Cardiac muscle cell (in vitro differentiated cells and primary cell): ENCODE data around the gene ATP6V0E1. TPM values are rescaled to one million over a fixed set of nuclear protein-coding genes. Genes with fewer than 3 reads are reported as not detected.
"Not testable (repeated sequence)": the region's sequence is repeated elsewhere in the genome, so short reads cannot be mapped to it uniquely, and the experiment has no call there.

Source experiments
- DNase-seq, 2 donors: peaks; one replicate each; pipeline versions ENCODE4 v3.0.0 to v3.0.0-alpha.2; 2010 to 2017; ENCODE audit warnings: low read depth in 1 of 2, low spot score in 1 of 2
- H3K27ac ChIP-seq: fragments of 200-600 bp; sonication (generic); 2 replicates; pipeline ENCODE4 v1.5.1; 2016
- H3K27me3 ChIP-seq: fragments of 200-600 bp; sonication (generic); 2 replicates; pipeline ENCODE4 v1.6.0; 2016; ENCODE audit warnings: control low read depth
- H3K36me3 ChIP-seq: fragments of 200-600 bp; sonication (generic); 2 replicates; pipeline ENCODE4 v1.5.1; 2016; ENCODE audit warnings: control low read depth
- H3K4me1 ChIP-seq: fragments of 200-600 bp; sonication (generic); 2 replicates; pipeline ENCODE4 v1.8.1; 2017; ENCODE audit warnings: low read depth, mild to moderate bottlenecking, mixed run types
- H3K4me3 ChIP-seq: fragments of 200-600 bp; sonication (generic); 2 replicates; pipeline ENCODE4 v1.5.1; 2016; ENCODE audit warnings: mild to moderate bottlenecking
- H3K9me3 ChIP-seq: fragments of 200-600 bp; sonication (generic); 2 replicates; pipeline ENCODE4 v1.5.1; 2017; ENCODE audit warnings: low read depth, mild to moderate bottlenecking, control low read depth
- CTCF ChIP-seq: IDR thresholded peaks from 2 replicates; pipeline ENCODE4 v1.5.1; 2012; ENCODE audit warnings: low read depth, mild to moderate bottlenecking, low read length
- polyA plus RNA-seq: library from polyadenylated mRNA; unstranded; fragments of >200 nt; fragmentation: Nextera tagmentation; extraction: Ambion mirVana; gene quantifications from 2 replicates; pipeline ENCODE4 v1.2.1, GENCODE V29; 2016
- total RNA-seq: library from RNA; depleted of rRNA; stranded (reverse); fragments of >200 nt; gene quantifications from 2 replicates; pipeline ENCODE4 v1.2.3, GENCODE V29; 2016

The ATP6V0E1 gene
- total and polyA plus RNA-seq, 2 experiments from 2014 or later: 52.2 to 301 TPM

GRCh38 chr5:173045474-173045873 lies 61.9 kb downstream of the ATP6V0E1 start:
- Histone ChIP-seq H3K9me3 (no peaks in the 10 kb centered on the region), H3K36me3 (no peaks in the 10 kb centered on the region), H3K4me1 (peaks cover 6% of the 10 kb centered on the region), H3K27ac (no peak overlapping the region), H3K27me3 (no peaks in the 10 kb centered on the region), H3K4me3 (no peak overlapping the region)
- peak in 1 of 2 donors; percentile 16 for DNase-seq
- no peak for TF ChIP-seq CTCF

- H3K9me3 ChIP-seq, H3K36me3 ChIP-seq, H3K4me1 ChIP-seq, H3K27me3 ChIP-seq, H3K27ac ChIP-seq, DNase-seq, H3K4me3 ChIP-seq: not testable (repeated sequence)
Observed at GRCh38 chr5:173047096-173047837, 63.7 kb downstream of the ATP6V0E1 start.

GRCh38 chr5:173047838-173048105 lies 64.2 kb downstream of the ATP6V0E1 start:
- Histone ChIP-seq H3K27me3 (no peaks in the 10 kb centered on the region), H3K9me3 (no peaks in the 10 kb centered on the region), H3K4me1 (peaks cover 6% of the 10 kb centered on the region), H3K27ac (no peak overlapping the region), H3K4me3 (no peak overlapping the region), H3K36me3 (no peaks in the 10 kb centered on the region)
- no peak for DNase-seq
- TF ChIP-seq CTCF: no peak

- H3K27me3 ChIP-seq: no peaks in the 10 kb centered on the region
- DNase-seq: no peak
- H3K4me3 ChIP-seq: no peak overlapping the region
- no peak for TF ChIP-seq CTCF
- no peak overlapping the region for H3K27ac ChIP-seq
- no peaks in the 10 kb centered on the region for H3K9me3 ChIP-seq
- no peaks in the 10 kb centered on the region for H3K36me3 ChIP-seq
- H3K4me1 ChIP-seq: no peaks in the 10 kb centered on the region
Observed at GRCh38 chr5:173050791-173051190, 67.2 kb downstream of the ATP6V0E1 start.

- no peaks in the 10 kb centered on the region for H3K4me1 ChIP-seq
- TF ChIP-seq CTCF: no peak
- no peak for DNase-seq
- H3K36me3 ChIP-seq: no peaks in the 10 kb centered on the region
- H3K27ac ChIP-seq: no peak overlapping the region
- H3K27me3 ChIP-seq: no peaks in the 10 kb centered on the region
- no peak overlapping the region for H3K4me3 ChIP-seq
- no peaks in the 10 kb centered on the region for H3K9me3 ChIP-seq
Observed at GRCh38 chr5:173051746-173052145, 68.2 kb downstream of the ATP6V0E1 start.

- Histone ChIP-seq H3K4me1 (peaks cover 3% of the 10 kb centered on the region), H3K4me3 (no peak overlapping the region), H3K36me3 (no peaks in the 10 kb centered on the region), H3K27me3 (no peaks in the 10 kb centered on the region), H3K9me3 (no peaks in the 10 kb centered on the region), H3K27ac (no peak overlapping the region)
- no peak for DNase-seq
- no peak for TF ChIP-seq CTCF
Observed at GRCh38 chr5:173053041-173053440, 69.5 kb downstream of the ATP6V0E1 start.
